SW480 (cell line): Measurements from ENCODE around the gene DNAH10.

Experiments used
- DNase-seq: peaks from one replicate; pipeline ENCODE4 v3.0.0-alpha.2; 2016; ENCODE audit warnings: low spot score

DNAH10 gene

GRCh38 chr12:123972457-123973401, 210.6 kb downstream of the DNAH10 start, which contains the start of the genes CCDC92 and ZNF664:
Gene CCDC92 (minus strand): TSS chr12:123972831. CDS start chr12:123944305, 28,526 bp downstream.
Gene ZNF664 (plus strand): TSS chr12:123973215. CDS start chr12:124012145, 38,930 bp downstream.
- peak; percentile 85 for DNase-seq

GRCh38 chr12:123973552-123974341, 211.6 kb downstream of the DNAH10 start:
- DNase-seq: peak; percentile 46

GRCh38 chr12:123976227-123976826, 214.2 kb downstream of the DNAH10 start:
- no peak for DNase-seq

- no peak for DNase-seq
These were observed 217.5 kb downstream of the DNAH10 start for GRCh38 chr12:123979566-123979965.

- no peak for DNase-seq
These were observed 220.2 kb downstream of the DNAH10 start for GRCh38 chr12:123982269-123982668.

GRCh38 chr12:123983822-123984485, 221.9 kb downstream of the DNAH10 start:
- peak; percentile 68 for DNase-seq

GRCh38 chr12:123984903-123985302, 222.8 kb downstream of the DNAH10 start:
- no peak for DNase-seq
